Astrocyte (in vitro differentiated cells and primary cell): ENCODE data around the gene NAV2. TPM values are rescaled to one million over a fixed set of nuclear protein-coding genes. Genes with fewer than 3 reads are reported as not detected.

ENCODE experiments used
- DNase-seq: peaks from one replicate; pipeline ENCODE4 v3.0.0-alpha.2; 2010; ENCODE audit warnings: low read depth
- FAIRE-seq: peaks from 2 replicates; lab custom pipeline; 2011; peaks lifted over from hg19 to GRCh38; lab: Jason Lieb, UNC
- H2AFZ ChIP-seq: 2 replicates; pipeline ENCODE4 v1.6.0; 2012; ENCODE audit warnings: low read depth, low read length, inconsistent platforms
- H3K27ac ChIP-seq: 2 replicates; pipeline ENCODE4 v1.5.1; 2011; ENCODE audit warnings: low read depth, low read length, inconsistent platforms
- H3K27me3 ChIP-seq: 2 replicates; pipeline ENCODE4 v1.6.0; 2011; ENCODE audit warnings: low read length, inconsistent platforms; ENCODE audit not compliant: insufficient read depth
- H3K36me3 ChIP-seq: 2 replicates; pipeline ENCODE4 v1.5.1; 2011; ENCODE audit warnings: low read length, inconsistent platforms; ENCODE audit not compliant: insufficient read depth
- H3K4me1 ChIP-seq: 2 replicates; pipeline ENCODE4 v1.5.1; 2011; ENCODE audit warnings: low read length, inconsistent platforms; ENCODE audit not compliant: insufficient read depth
- H3K4me2 ChIP-seq: 2 replicates; pipeline ENCODE4 v1.6.0; 2012; ENCODE audit warnings: low read length, inconsistent platforms
- H3K4me3 ChIP-seq: 2 replicates; pipeline ENCODE4 v1.5.1; 2011; ENCODE audit warnings: low read depth, mild to moderate bottlenecking, low read length, inconsistent platforms; ENCODE audit not compliant: insufficient read depth
- H3K79me2 ChIP-seq: 2 replicates; pipeline ENCODE4 v1.6.0; 2012; ENCODE audit warnings: mild to moderate bottlenecking, low read length, inconsistent platforms; ENCODE audit not compliant: insufficient read depth
- H3K9ac ChIP-seq: 2 replicates; pipeline ENCODE4 v1.6.0; 2012; ENCODE audit warnings: mild to moderate bottlenecking, low read length, inconsistent platforms
- H3K9me3 ChIP-seq: 2 replicates; pipeline ENCODE4 v1.5.1; 2012; ENCODE audit warnings: low read depth, mild to moderate bottlenecking, low read length, inconsistent platforms; ENCODE audit not compliant: insufficient read depth
- H4K20me1 ChIP-seq: 2 replicates; pipeline ENCODE4 v1.6.0; 2012; ENCODE audit warnings: low read length, inconsistent platforms; ENCODE audit not compliant: insufficient read depth
- H3K27ac Mint-ChIP-seq: one replicate; pipeline ENCODE4 v1.8.0; 2021; ENCODE audit warnings: mild to moderate bottlenecking, mixed read lengths; ENCODE audit not compliant: unreplicated experiment
- H3K27me3 Mint-ChIP-seq: one replicate; pipeline ENCODE4 v1.8.0; 2021; ENCODE audit warnings: low read depth, mixed read lengths; ENCODE audit not compliant: unreplicated experiment
- H3K36me3 Mint-ChIP-seq: one replicate; pipeline ENCODE4 v1.8.0; 2021; ENCODE audit warnings: low read depth, mixed read lengths; ENCODE audit not compliant: unreplicated experiment
- H3K4me1 Mint-ChIP-seq: one replicate; pipeline ENCODE4 v1.8.0; 2021; ENCODE audit warnings: low read depth, mixed read lengths; ENCODE audit not compliant: unreplicated experiment
- H3K4me3 Mint-ChIP-seq: one replicate; pipeline ENCODE4 v1.8.0; 2021; ENCODE audit warnings: mild to moderate bottlenecking, moderate library complexity, mixed read lengths; ENCODE audit not compliant: unreplicated experiment
- H3K9me3 Mint-ChIP-seq: one replicate; pipeline ENCODE4 v1.8.0; 2021; ENCODE audit warnings: mild to moderate bottlenecking, mixed read lengths; ENCODE audit not compliant: unreplicated experiment
- EZH2 ChIP-seq: IDR thresholded peaks from 2 replicates; pipeline ENCODE4 v1.6.1; 2012; ENCODE audit warnings: mild to moderate bottlenecking, low read length, inconsistent platforms; ENCODE audit not compliant: insufficient read depth
- total RNA-seq: library from RNA; stranded (reverse); gene quantifications from 2 replicates; pipeline ENCODE4 v1.2.1, GENCODE V29; 2021
- TF ChIP-seq, protein P1 (sequence below): IDR thresholded peaks from 2 replicates; pipeline ENCODE4 v1.5.1; 2011; ENCODE audit warnings: low read depth, mild to moderate bottlenecking, inconsistent platforms, low read length, moderate library complexity; ENCODE audit not compliant: insufficient read depth

Gene NAV2
- total RNA-seq, 1 donor from 2014 or later = 20.6 TPM

DNA sequence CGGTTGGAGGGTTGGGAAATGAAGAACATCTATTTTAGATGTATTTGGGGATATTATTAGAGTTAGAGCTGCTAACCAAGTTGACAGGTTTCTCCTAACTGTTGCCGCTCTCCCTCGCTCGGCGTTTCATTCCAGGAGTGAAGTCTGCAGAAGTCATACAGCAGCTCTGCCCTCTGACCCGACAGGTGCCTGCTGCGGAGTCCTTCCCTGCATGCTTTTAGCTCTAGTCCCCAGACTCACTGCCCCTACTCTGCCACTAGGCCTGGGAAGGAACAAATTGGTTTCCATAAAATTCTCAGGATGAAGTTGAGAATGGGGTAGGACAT, 322.7 kb downstream of the NAV2 start:
- Histone ChIP-seq H3K9me3 (no peaks in the 10 kb centered on the region), H3K4me2 (peak overlapping the region; percentile 33), H2AFZ (no peak overlapping the region), H4K20me1 (peaks cover 3% of the 10 kb centered on the region), H3K27me3 (peaks cover 3% of the 10 kb centered on the region), H3K4me1 (peaks cover 33% of the 10 kb centered on the region), H3K27ac (peak overlapping the region; percentile 43), H3K9ac (no peak overlapping the region), H3K79me2 (no peaks in the 10 kb centered on the region), H3K4me3 (no peak overlapping the region), H3K36me3 (no peaks in the 10 kb centered on the region)
- H3K27me3 Mint-ChIP-seq = no peaks in the 10 kb centered on the region
- no peak for TF ChIP-seq EZH2
- TF ChIP-seq, protein P1, sequence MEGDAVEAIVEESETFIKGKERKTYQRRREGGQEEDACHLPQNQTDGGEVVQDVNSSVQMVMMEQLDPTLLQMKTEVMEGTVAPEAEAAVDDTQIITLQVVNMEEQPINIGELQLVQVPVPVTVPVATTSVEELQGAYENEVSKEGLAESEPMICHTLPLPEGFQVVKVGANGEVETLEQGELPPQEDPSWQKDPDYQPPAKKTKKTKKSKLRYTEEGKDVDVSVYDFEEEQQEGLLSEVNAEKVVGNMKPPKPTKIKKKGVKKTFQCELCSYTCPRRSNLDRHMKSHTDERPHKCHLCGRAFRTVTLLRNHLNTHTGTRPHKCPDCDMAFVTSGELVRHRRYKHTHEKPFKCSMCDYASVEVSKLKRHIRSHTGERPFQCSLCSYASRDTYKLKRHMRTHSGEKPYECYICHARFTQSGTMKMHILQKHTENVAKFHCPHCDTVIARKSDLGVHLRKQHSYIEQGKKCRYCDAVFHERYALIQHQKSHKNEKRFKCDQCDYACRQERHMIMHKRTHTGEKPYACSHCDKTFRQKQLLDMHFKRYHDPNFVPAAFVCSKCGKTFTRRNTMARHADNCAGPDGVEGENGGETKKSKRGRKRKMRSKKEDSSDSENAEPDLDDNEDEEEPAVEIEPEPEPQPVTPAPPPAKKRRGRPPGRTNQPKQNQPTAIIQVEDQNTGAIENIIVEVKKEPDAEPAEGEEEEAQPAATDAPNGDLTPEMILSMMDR = no peak
- peaks cover 17% of the 10 kb centered on the region for H3K36me3 Mint-ChIP-seq
- H3K4me3 Mint-ChIP-seq = no peak overlapping the region
- H3K27ac Mint-ChIP-seq = peak overlapping the region; percentile 75
- peaks cover 62% of the 10 kb centered on the region for H3K4me1 Mint-ChIP-seq
- no peak for DNase-seq
- no peaks in the 10 kb centered on the region for H3K9me3 Mint-ChIP-seq
- FAIRE-seq = no peak

DNA sequence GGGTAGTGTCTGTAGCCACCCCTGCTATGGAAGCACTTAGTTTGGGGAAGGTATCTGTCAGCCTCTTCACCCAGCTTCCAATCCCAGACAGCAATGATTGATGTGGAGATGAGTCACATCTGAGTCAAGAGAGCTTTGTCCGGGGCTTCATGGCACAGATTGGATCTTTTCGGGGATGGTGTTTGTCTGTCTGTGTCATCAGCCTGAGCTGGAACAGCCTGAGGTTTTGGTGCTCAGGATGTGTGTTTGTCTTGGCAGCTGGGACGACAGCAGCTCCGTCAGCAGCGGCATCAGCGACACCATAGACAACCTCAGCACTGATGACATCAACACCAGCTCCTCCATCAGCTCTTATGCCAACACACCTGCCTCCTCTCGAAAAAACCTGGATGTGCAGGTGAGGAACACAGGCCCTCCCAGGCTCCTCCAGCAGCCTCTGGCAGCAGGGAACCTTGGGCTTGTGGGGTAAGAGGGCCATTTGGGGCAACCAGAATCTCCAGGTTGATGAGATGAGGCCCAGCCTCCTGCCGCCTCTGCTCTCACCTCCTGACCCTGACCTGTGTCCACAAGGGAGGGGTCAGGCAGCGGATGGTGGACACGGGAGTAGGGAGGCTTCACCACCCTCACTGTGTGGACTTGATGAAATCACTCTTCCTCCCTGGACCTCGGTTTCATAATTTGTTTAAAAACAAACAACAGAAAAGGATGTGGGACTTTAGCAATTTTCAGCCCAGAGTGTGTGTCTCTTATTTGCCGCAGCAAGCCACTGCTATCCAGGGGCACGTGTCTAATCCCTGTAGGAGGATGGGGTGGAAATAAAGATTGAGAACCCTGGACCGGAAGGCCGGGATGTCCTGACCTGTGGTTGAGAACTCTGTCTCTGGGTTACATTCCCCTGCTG, 323.3 kb downstream of the NAV2 start:
- peak; percentile 96 for DNase-seq
- Histone ChIP-seq H3K4me1 (peaks cover 30% of the 10 kb centered on the region), H3K9ac (peak overlapping the region; percentile 13), H2AFZ (no peak overlapping the region), H3K27me3 (peaks cover 3% of the 10 kb centered on the region), H3K79me2 (no peaks in the 10 kb centered on the region), H4K20me1 (peaks cover 3% of the 10 kb centered on the region), H3K4me2 (peak overlapping the region; percentile 33), H3K9me3 (no peaks in the 10 kb centered on the region), H3K27ac (peak overlapping the region; percentile 43), H3K36me3 (no peaks in the 10 kb centered on the region), H3K4me3 (no peak overlapping the region)
- Mint-ChIP-seq H3K27ac (peak overlapping the region; percentile 75), H3K9me3 (no peaks in the 10 kb centered on the region), H3K27me3 (no peaks in the 10 kb centered on the region), H3K36me3 (peaks cover 19% of the 10 kb centered on the region), H3K4me3 (no peak overlapping the region), H3K4me1 (peaks cover 59% of the 10 kb centered on the region)
- no peak for TF ChIP-seq EZH2
- TF ChIP-seq, protein P1 = no peak
- peak; percentile 32 for FAIRE-seq
